Tibial artery (tissue), 4 donors: ENCODE data around the gene ACP2.

Source experiments
- DNase-seq, 2 donors: peaks; one replicate each; pipeline ENCODE4 v3.0.0-alpha.2; 2019
- H3K27ac ChIP-seq, 2 donors: fragments of 200-600 bp; sonication (generic) in 1 of 2; 1 replicate in 1 of 2; 2 replicates in 1 of 2; pipeline ENCODE4 v1.5.1; 2018 to 2019; ENCODE audit warnings: mild to moderate bottlenecking in 1 of 2
- H3K27me3 ChIP-seq, 2 donors: fragments of 200-600 bp; sonication (generic) in 1 of 2; one replicate each; pipeline versions ENCODE4 v1.5.1 to v1.6.0; 2016 to 2019
- H3K36me3 ChIP-seq, 3 donors: fragments of 200-600 bp; sonication (generic) in 2 of 3; one replicate each; pipeline ENCODE4 v1.5.1; 2016 to 2019; ENCODE audit warnings: mild to moderate bottlenecking in 2 of 3
- H3K4me1 ChIP-seq, 4 donors: fragments of 200-600 bp; sonication (generic) in 2 of 4; 1 replicate in 3 of 4; 2 replicates in 1 of 4; pipeline ENCODE4 v1.5.1; 2016 to 2019
- H3K4me3 ChIP-seq, 2 donors: fragments of 200-600 bp; sonication (generic) in 1 of 2; 1 replicate in 1 of 2; 2 replicates in 1 of 2; pipeline ENCODE4 v1.5.1; 2018 to 2019; ENCODE audit warnings: mild to moderate bottlenecking in 2 of 2
- H3K9me3 ChIP-seq, 3 donors: fragments of 200-600 bp; sonication (generic) in 1 of 3; one replicate each; pipeline ENCODE4 v1.5.1; 2016 to 2019
- intact Hi-C: fragments of 100-400 bp; cut with DNase I; formaldehyde crosslinking; loops from one replicate; pipeline ENCODE4 v1.15.0; 2023; ENCODE audit warnings: low total_unique reads
- TF ChIP-seq, protein P1 (sequence below), 2 experiments: fragments of 200-600 bp in 1 of 2; fragments of 450-650 bp in 1 of 2; IDR thresholded peaks; one replicate each; pipeline ENCODE4 v1.5.1; 2017 to 2019; ENCODE audit warnings: antibody characterized with exemption in 2 of 2, mild to moderate bottlenecking in 1 of 2, moderate library complexity in 1 of 2

ACP2 gene

DNA sequence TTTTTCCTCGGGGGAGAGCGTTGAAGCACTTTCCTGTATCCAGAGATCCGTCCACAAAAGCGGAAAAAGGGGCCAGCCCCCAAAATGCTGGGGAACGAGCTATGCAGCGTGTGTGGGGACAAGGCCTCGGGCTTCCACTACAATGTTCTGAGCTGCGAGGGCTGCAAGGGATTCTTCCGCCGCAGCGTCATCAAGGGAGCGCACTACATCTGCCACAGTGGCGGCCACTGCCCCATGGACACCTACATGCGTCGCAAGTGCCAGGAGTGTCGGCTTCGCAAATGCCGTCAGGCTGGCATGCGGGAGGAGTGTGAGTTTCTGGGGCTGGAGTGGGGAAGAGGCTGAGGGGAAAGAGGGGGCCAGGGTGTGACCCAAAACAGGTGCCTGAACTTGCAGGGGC, 11.8 kb upstream of the ACP2 start:
- Histone ChIP-seq H3K9me3 (no peaks in the 10 kb centered on the region), H3K27me3 (no peaks in the 10 kb centered on the region), H3K36me3 (peaks cover 0 to 18% (median 0%) of the 10 kb centered on the region in 3 donors), H3K4me3 (no peak overlapping the region), H3K4me1 (peaks cover 0 to 34% (median 18%) of the 10 kb centered on the region in 4 donors), H3K27ac (no peak overlapping the region)
- intact Hi-C loops: no loop called here
- no peak for DNase-seq
- TF ChIP-seq, protein P1, sequence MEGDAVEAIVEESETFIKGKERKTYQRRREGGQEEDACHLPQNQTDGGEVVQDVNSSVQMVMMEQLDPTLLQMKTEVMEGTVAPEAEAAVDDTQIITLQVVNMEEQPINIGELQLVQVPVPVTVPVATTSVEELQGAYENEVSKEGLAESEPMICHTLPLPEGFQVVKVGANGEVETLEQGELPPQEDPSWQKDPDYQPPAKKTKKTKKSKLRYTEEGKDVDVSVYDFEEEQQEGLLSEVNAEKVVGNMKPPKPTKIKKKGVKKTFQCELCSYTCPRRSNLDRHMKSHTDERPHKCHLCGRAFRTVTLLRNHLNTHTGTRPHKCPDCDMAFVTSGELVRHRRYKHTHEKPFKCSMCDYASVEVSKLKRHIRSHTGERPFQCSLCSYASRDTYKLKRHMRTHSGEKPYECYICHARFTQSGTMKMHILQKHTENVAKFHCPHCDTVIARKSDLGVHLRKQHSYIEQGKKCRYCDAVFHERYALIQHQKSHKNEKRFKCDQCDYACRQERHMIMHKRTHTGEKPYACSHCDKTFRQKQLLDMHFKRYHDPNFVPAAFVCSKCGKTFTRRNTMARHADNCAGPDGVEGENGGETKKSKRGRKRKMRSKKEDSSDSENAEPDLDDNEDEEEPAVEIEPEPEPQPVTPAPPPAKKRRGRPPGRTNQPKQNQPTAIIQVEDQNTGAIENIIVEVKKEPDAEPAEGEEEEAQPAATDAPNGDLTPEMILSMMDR (IDR thresholded peaks at IDR 0.05): no peak

DNA sequence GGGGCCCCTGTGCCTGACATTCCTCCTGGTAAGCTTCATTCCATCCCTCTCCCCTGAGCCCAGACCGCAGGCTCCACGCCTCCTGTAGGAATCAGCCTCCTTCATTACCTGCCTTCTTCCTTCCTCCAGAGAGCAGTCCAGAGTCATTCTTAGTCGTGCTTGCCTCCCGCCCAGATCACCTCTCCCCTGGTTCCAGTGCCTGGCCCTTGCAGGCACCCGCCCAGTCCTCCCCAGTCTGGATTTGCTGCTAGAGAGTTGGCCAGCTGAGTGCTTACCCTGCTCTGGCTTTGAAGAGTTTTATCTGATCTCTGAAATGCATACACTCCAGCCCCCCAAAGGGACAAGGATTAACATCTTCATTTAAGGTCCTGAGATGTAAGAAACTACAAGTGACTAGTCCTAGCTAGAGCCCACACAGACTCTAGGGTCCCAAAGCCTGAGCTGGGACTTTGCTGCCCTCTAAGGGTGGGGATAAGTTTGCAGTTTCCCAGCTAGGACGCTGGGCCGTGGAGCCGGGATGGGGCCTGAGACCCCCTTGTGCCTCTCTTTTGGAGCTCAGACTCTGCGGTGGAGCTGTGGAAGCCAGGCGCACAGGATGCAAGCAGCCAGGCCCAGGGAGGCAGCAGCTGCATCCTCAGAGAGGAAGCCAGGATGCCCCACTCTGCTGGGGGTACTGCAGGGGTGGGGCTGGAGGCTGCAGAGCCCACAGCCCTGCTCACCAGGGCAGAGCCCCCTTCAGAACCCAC, 10.8 kb upstream of the ACP2 start:
- no peak overlapping the region for H3K27ac ChIP-seq
- intact Hi-C loops: loop anchor here (2.0 kb wide), 1 partner anchor 95 kb away; no protein-coding TSS in a partner anchor
- H3K27me3 ChIP-seq: no peaks in the 10 kb centered on the region
- H3K36me3 ChIP-seq: peaks cover 0 to 18% (median 0%) of the 10 kb centered on the region in 3 donors
- peaks cover 0 to 44% (median 27%) of the 10 kb centered on the region in 4 donors for H3K4me1 ChIP-seq
- no peak for DNase-seq
- TF ChIP-seq, protein P1 (IDR thresholded peaks at IDR 0.05): peak in 1 of 2 experiments; percentile 20
- H3K9me3 ChIP-seq: no peaks in the 10 kb centered on the region
- H3K4me3 ChIP-seq: no peak overlapping the region

DNA sequence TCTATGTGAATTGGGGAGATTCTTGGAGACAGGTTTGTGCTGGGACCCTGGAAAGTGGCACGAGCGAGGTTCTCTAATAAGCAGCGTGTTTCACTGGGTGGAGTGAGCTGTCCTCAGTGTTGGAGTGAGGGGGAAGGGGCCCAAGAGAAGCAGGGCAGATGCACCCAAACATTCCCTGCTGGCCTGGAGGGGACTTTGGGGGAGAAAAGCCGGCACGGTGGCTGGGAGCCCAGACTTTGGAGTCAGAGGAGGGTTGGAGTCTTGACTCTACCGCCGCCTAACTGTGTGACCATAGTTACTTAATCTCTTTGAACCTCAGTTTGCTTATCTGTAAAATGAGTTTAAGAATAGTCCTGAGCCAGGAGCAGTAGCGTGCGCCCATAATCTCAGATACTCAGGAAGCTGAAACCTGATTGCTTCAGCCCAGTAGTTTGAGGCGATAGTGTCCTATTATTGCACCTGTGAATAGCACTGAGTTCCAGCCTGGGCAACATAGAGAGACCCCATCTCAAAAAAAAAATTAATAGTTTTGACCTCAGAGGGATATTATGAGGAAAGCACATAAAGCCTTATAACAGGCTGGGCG, 9.8 kb upstream of the ACP2 start:
- Histone ChIP-seq H3K4me3 (peak overlapping the region; percentile 43 to 49), H3K27me3 (no peaks in the 10 kb centered on the region), H3K36me3 (peaks cover 0 to 12% (median 0%) of the 10 kb centered on the region in 3 donors), H3K9me3 (no peaks in the 10 kb centered on the region), H3K4me1 (peaks cover 0 to 53% (median 33%) of the 10 kb centered on the region in 4 donors), H3K27ac (peak overlapping the region; percentile 71 to 74)
- TF ChIP-seq, protein P1 (IDR thresholded peaks at IDR 0.05): no peak
- intact Hi-C loops: loop anchor here (2.0 kb wide), 1 partner anchor 96 kb away; no protein-coding TSS in a partner anchor
- no peak for DNase-seq

DNA sequence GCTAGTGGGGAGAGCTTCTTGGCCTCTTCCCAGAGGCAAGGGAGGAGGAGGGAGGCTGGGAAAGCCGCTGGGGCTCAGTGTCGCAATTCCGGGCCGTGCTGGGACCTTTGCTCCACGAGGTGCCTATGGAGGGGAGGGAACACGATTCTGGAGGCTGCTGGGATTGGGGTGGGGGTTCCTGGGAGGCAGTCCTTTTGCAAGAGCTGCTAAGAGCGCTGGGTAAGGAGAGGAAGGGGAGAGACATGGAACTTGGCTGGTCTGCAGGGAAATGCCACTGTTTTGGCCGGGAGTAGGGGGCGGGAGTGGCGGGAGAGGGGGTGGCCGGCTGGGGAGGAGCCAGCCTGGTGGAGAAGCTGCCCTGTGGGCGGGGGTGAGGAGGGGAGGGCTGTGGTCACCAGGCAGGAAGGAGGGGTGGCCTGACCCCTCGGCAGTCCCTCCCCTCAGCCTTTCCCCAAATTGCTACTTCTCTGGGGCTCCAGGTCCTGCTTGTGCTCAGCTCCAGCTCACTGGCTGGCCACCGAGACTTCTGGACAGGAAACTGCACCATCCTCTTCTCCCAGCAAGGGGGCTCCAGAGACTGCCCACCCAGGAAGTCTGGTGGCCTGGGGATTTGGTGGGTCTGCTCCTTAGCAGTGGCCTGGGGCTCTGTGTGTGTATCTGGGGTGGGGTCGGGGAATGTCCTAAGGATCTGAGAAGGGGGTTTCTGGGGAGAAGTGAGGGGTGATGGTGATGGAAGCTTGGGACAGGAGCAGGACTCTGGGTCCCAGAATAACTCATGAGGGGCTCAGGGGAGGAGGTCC, 9.1 kb upstream of the ACP2 start, which contains the start of gene NR1H3:
Gene NR1H3, plus strand, starts transcription at position 480 of the 800 bp plus-strand sequence. CDS start 1,221 bp downstream, outside the sequence.
- Histone ChIP-seq H3K9me3 (no peaks in the 10 kb centered on the region), H3K4me1 (peaks cover 0 to 56% (median 33%) of the 10 kb centered on the region in 4 donors), H3K36me3 (peaks cover 0 to 12% (median 0%) of the 10 kb centered on the region in 3 donors), H3K27ac (peak within 1 kb of the TSS; percentile 71 to 74), H3K4me3 (peak within 1 kb of the TSS; percentile 43 to 49), H3K27me3 (no peaks in the 10 kb centered on the region)
- DNase-seq: peak; percentile 81 to 89
- TF ChIP-seq, protein P1 (IDR thresholded peaks at IDR 0.05): peak; percentile 66 to 67
- intact Hi-C loops: loop anchor here (2.0 kb wide), 1 partner anchor 97 kb away; no protein-coding TSS in a partner anchor

DNA sequence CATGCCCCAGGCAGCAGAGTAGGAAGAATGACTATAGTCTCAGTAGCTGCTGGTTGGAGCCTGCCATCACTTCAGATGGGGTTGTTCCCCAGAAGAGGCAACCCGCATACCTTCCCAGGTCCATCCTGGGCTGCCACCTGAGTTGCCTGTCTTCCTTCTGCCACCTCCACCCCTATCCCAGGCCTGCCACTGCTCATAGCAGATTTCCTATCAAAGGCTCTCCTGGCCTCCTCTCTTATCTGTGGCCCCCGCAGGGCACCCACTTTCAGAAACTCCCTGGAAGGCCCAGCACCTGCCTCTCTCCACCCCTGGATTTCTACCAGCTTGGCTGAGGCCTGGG, 8.5 kb upstream of the ACP2 start:
- no peaks in the 10 kb centered on the region for H3K27me3 ChIP-seq
- TF ChIP-seq, protein P1 (IDR thresholded peaks at IDR 0.05): no peak
- H3K27ac ChIP-seq: peak overlapping the region; percentile 71 to 74
- no peak for DNase-seq
- no peaks in the 10 kb centered on the region for H3K9me3 ChIP-seq
- H3K4me1 ChIP-seq: peaks cover 0 to 56% (median 33%) of the 10 kb centered on the region in 4 donors
- peak overlapping the region; percentile 43 to 49 for H3K4me3 ChIP-seq
- peaks cover 0 to 12% (median 0%) of the 10 kb centered on the region in 3 donors for H3K36me3 ChIP-seq
- intact Hi-C loops: no loop called here
